HepG2 (cell line): ENCODE data around the gene NKD2.

Experiments
- ARHGAP35 ChIP-seq: sonication (generic); formaldehyde crosslinking; IDR thresholded peaks from 2 replicates; pipeline ENCODE4 v1.9.0; 2022; ENCODE audit warnings: mild to moderate bottlenecking, inconsistent platforms, moderate library complexity, missing genetic modification reagents, borderline replicate concordance
- CHD2 ChIP-seq: IDR thresholded peaks from 2 replicates; pipeline ENCODE4 v1.6.1; 2011; ENCODE audit warnings: low read depth, low read length, improper control_type of control experiment
- CTCF ChIP-seq: sonication (generic); formaldehyde crosslinking; IDR thresholded peaks from 2 replicates; pipeline ENCODE4 v1.5.0; 2020; ENCODE audit warnings: mild to moderate bottlenecking, missing genetic modification reagents, moderate library complexity
- NFIB ChIP-seq: sonication (generic); formaldehyde crosslinking; IDR thresholded peaks from 2 replicates; pipeline ENCODE4 v1.9.0; 2021; ENCODE audit warnings: missing genetic modification reagents, mild to moderate bottlenecking, borderline replicate concordance
- NR2F6 ChIP-seq, 2 experiments: IDR thresholded peaks; 2 replicates each; pipeline ENCODE4 v1.6.1; 2016; ENCODE audit warnings: antibody characterized with exemption in 1 of 2, mild to moderate bottlenecking in 1 of 2
- SRF ChIP-seq: IDR thresholded peaks from 2 replicates; pipeline ENCODE4 v1.6.1; 2011; ENCODE audit warnings: mild to moderate bottlenecking, low read depth, low read length, moderate library complexity
- TAF1 ChIP-seq: sonication (generic); formaldehyde crosslinking; IDR thresholded peaks from 2 replicates; pipeline ENCODE4 v1.4.0; 2020; ENCODE audit warnings: missing genetic modification reagents
- TGIF2 ChIP-seq: IDR thresholded peaks from 2 replicates; pipeline ENCODE4 v1.6.1; 2016; ENCODE audit warnings: control low read depth, missing compliant biosample characterization
- THAP9 ChIP-seq: sonication (generic); formaldehyde crosslinking; IDR thresholded peaks from 2 replicates; pipeline ENCODE4; 2020; ENCODE audit warnings: missing genetic modification reagents, mild to moderate bottlenecking, borderline replicate concordance
- U2AF2 ChIP-seq: fragments of 200-400 bp; formaldehyde crosslinking; IDR thresholded peaks from 2 replicates; pipeline ENCODE4 v1.6.1; 2017; ENCODE audit warnings: low read depth, mild to moderate bottlenecking, low read length
- UBTF ChIP-seq: sonication (generic); formaldehyde crosslinking; IDR thresholded peaks from 2 replicates; pipeline ENCODE4 v1.4.0; 2020; ENCODE audit warnings: mild to moderate bottlenecking, missing genetic modification reagents

- peak; percentile 48 for TF ChIP-seq CTCF (CRISPR knock-in tag)
- no peak for TF ChIP-seq ARHGAP35 (CRISPR knock-in tag)
- no peak for TF ChIP-seq NFIB (CRISPR knock-in tag)
- TF ChIP-seq SRF = no peak
- TF ChIP-seq TGIF2 (CRISPR knock-in tag) = no peak
- no peak for TF ChIP-seq U2AF2
- no peak for TF ChIP-seq CHD2
- TF ChIP-seq THAP9 (CRISPR knock-in tag) = no peak
- TF ChIP-seq TAF1 (CRISPR knock-in tag) = no peak
- no peak for TF ChIP-seq UBTF (CRISPR knock-in tag)
- no peak for TF ChIP-seq NR2F6 (IDR thresholded peaks at IDR 0.05)
- no peak for TF ChIP-seq NR2F6 (CRISPR knock-in tag; IDR thresholded peaks at IDR 0.05)
Measured at GRCh38 chr5:1008451-1009358, at the start of gene NKD2.
